AG08395 (cell line): Measurements from ENCODE around the gene HAGHL.
"Not testable (repeated sequence)": the region's sequence is repeated elsewhere in the genome, so short reads cannot be mapped to it uniquely, and the experiment has no call there.

Experiments used
- DNase-seq: peaks from one replicate; pipeline ENCODE4 v3.0.0; 2012; ENCODE audit warnings: mixed read lengths, low spot score

HAGHL gene

GRCh38 chr16:689175-689897 lies 37.6 kb upstream of the HAGHL start:
- no peak for DNase-seq

GRCh38 chr16:691242-691641 lies 35.7 kb upstream of the HAGHL start:
- not testable (repeated sequence) for DNase-seq

- DNase-seq = no peak
Measured at GRCh38 chr16:692356-693108, 34.4 kb upstream of the HAGHL start.

- DNase-seq = no peak
Measured at GRCh38 chr16:693364-693763, 33.5 kb upstream of the HAGHL start.

GRCh38 chr16:693766-694165 lies 33.1 kb upstream of the HAGHL start:
- no peak for DNase-seq

GRCh38 chr16:694187-694862 lies 32.6 kb upstream of the HAGHL start:
- no peak for DNase-seq

GRCh38 chr16:694863-695354 lies 32.0 kb upstream of the HAGHL start:
- DNase-seq = no peak

GRCh38 chr16:695355-696089 lies 31.4 kb upstream of the HAGHL start:
- no peak for DNase-seq

GRCh38 chr16:698911-699671 lies 27.8 kb upstream of the HAGHL start:
- DNase-seq = no peak

GRCh38 chr16:700684-701584 lies 26.0 kb upstream of the HAGHL start:
- peak; percentile 42 for DNase-seq

GRCh38 chr16:702341-702740 lies 24.6 kb upstream of the HAGHL start:
- no peak for DNase-seq

GRCh38 chr16:703406-703805 lies 23.5 kb upstream of the HAGHL start:
- no peak for DNase-seq

GRCh38 chr16:704047-704446 lies 22.9 kb upstream of the HAGHL start:
- DNase-seq = no peak

GRCh38 chr16:704552-705380 lies 22.1 kb upstream of the HAGHL start:
- no peak for DNase-seq

- no peak for DNase-seq
Measured at GRCh38 chr16:705431-706188, 21.3 kb upstream of the HAGHL start, which contains the start of gene FBXL16. Gene FBXL16 (minus strand): TSS chr16:705801. CDS start chr16:697405, 8,396 bp downstream.

GRCh38 chr16:706189-707061 lies 20.5 kb upstream of the HAGHL start:
- DNase-seq = no peak

- DNase-seq = no peak
Measured at GRCh38 chr16:707062-707538, 19.8 kb upstream of the HAGHL start.
